H1 (cell line): ENCODE measurements around the gene FRMD4B. TPM values are rescaled to one million over a fixed set of nuclear protein-coding genes. Genes with fewer than 3 reads are reported as not detected.

Experiments
- CTCF ChIA-PET: fragments of 300-600 bp; sonication (Branson Sonifier 250); formaldehyde crosslinking; loops from one replicate; lab custom pipeline; 2021; ENCODE audit not compliant: partially characterized antibody; lab: Charles Lee
- POLR2A ChIA-PET: fragments of 300-600 bp; sonication (Branson Sonifier 250); formaldehyde crosslinking; loops from one replicate; lab custom pipeline; 2021; ENCODE audit warnings: inconsistent platforms; ENCODE audit not compliant: partially characterized antibody; lab: Charles Lee
- DNase-seq, 2 experiments: peaks; one replicate each; pipeline versions ENCODE4 v3.0.0 to v3.0.0-alpha.2; 2010 to 2022; ENCODE audit warnings: low spot score in 2 of 2, low read depth in 1 of 2, mixed read lengths in 1 of 2
- FAIRE-seq: peaks from 2 replicates; lab custom pipeline; 2011; peaks lifted over from hg19 to GRCh38; lab: Jason Lieb, UNC
- H2AFZ ChIP-seq: 2 replicates; pipeline ENCODE4 v1.8.1; 2012; ENCODE audit warnings: low read length, inconsistent platforms
- H2AK5ac ChIP-seq: 2 replicates; pipeline ENCODE4 v1.6.1; 2013; ENCODE audit warnings: low read depth, low read length
- H2BK120ac ChIP-seq: replicated peaks from 2 replicates; pipeline ENCODE3; 2013; ENCODE audit warnings: low read depth, low read length, inconsistent platforms
- H2BK12ac ChIP-seq: 2 replicates; pipeline ENCODE4 v1.6.1; 2013; ENCODE audit warnings: low read depth, low read length
- H2BK15ac ChIP-seq: 2 replicates; pipeline ENCODE4 v1.6.1; 2013; ENCODE audit warnings: low read length
- H2BK20ac ChIP-seq: 2 replicates; pipeline ENCODE4 v1.6.1; 2013; ENCODE audit warnings: low read length
- H2BK5ac ChIP-seq: 2 replicates; pipeline ENCODE4 v1.6.1; 2013; ENCODE audit warnings: low read depth, low read length
- H3K14ac ChIP-seq: 2 replicates; pipeline ENCODE4 v1.6.1; 2013; ENCODE audit warnings: inconsistent platforms; ENCODE audit not compliant: insufficient read length
- H3K18ac ChIP-seq: 2 replicates; pipeline ENCODE4 v1.6.1; 2013; ENCODE audit warnings: low read length; ENCODE audit errors: extremely low read depth
- H3K23ac ChIP-seq: 2 replicates; pipeline ENCODE4 v1.6.1; 2013; ENCODE audit warnings: inconsistent platforms; ENCODE audit not compliant: insufficient read length
- H3K23me2 ChIP-seq: 2 replicates; pipeline ENCODE4 v1.6.1; 2013; ENCODE audit warnings: low read depth, low read length
- H3K27ac ChIP-seq: 2 replicates; pipeline ENCODE4 v1.6.1; 2011; ENCODE audit warnings: low read depth, low read length, inconsistent platforms
- H3K27me3 ChIP-seq, 4 experiments: replicated peaks in 1 of 4; 1 replicate in 1 of 4; 2 replicates in 3 of 4; pipeline versions ENCODE4 v1.6.1 to v1.8.1; 2011 to 2013; ENCODE audit warnings: low read length in 3 of 4, mild to moderate bottlenecking in 3 of 4, inconsistent platforms in 2 of 4, mixed read lengths in 2 of 4, moderate library complexity in 1 of 4; ENCODE audit not compliant: control insufficient read depth in 3 of 4, insufficient read depth in 3 of 4; ENCODE audit errors: extremely low read depth in 1 of 4
- H3K36me3 ChIP-seq, 4 experiments: 2 replicates each; pipeline versions ENCODE4 v1.6.1 to v1.8.1; 2011 to 2013; ENCODE audit warnings: mild to moderate bottlenecking in 4 of 4, low read length in 3 of 4, moderate library complexity in 2 of 4, control low read depth in 1 of 4, inconsistent platforms in 1 of 4; ENCODE audit not compliant: insufficient read depth in 4 of 4, control insufficient read depth in 2 of 4
- H3K4ac ChIP-seq: replicated peaks from 2 replicates; pipeline ENCODE3; 2013; ENCODE audit warnings: low read length, low read depth, mixed read lengths, inconsistent platforms; ENCODE audit not compliant: insufficient read length
- H3K4me1 ChIP-seq, 4 experiments: replicated peaks in 1 of 4; 1 replicate in 1 of 4; 2 replicates in 3 of 4; pipeline versions ENCODE4 v1.6.1 to v1.8.1; 2011 to 2013; ENCODE audit warnings: low read length in 3 of 4, inconsistent platforms in 2 of 4, mixed read lengths in 1 of 4; ENCODE audit not compliant: insufficient read depth in 4 of 4, control insufficient read depth in 3 of 4
- H3K4me2 ChIP-seq, 2 experiments: 2 replicates each; pipeline versions ENCODE4 v1.6.1 to v1.8.1; 2011 to 2013; ENCODE audit warnings: low read depth in 2 of 2, low read length in 2 of 2, control low read depth in 1 of 2, inconsistent platforms in 1 of 2, mild to moderate bottlenecking in 1 of 2; ENCODE audit not compliant: insufficient read depth in 1 of 2
- H3K4me3 ChIP-seq, 4 experiments: fragments of 200-600, 300-600 bp in 1 of 4; sonication (generic), shearing (Covaris generic), sonication (Bioruptor Twin) in 1 of 4; 2 replicates each; pipeline versions ENCODE4 v1.5.1 to v1.8.1; 2011 to 2016; ENCODE audit warnings: low read length in 4 of 4, low read depth in 3 of 4, control low read depth in 2 of 4, inconsistent platforms in 2 of 4, mild to moderate bottlenecking in 2 of 4, mixed read lengths in 1 of 4, moderate library complexity in 1 of 4; ENCODE audit not compliant: insufficient read depth in 2 of 4; ENCODE audit errors: extremely low read depth in 1 of 4
- H3K56ac ChIP-seq: replicated peaks from 2 replicates; pipeline ENCODE3; 2013; ENCODE audit warnings: low read depth, mild to moderate bottlenecking, mixed read lengths, low read length, inconsistent platforms; ENCODE audit not compliant: insufficient read length
- H3K79me1 ChIP-seq: 2 replicates; pipeline ENCODE4 v1.6.1; 2013; ENCODE audit warnings: low read depth, low read length, control low read depth
- H3K79me2 ChIP-seq, 2 experiments: 2 replicates each; pipeline versions ENCODE4 v1.6.1 to v1.8.1; 2012 to 2013; ENCODE audit warnings: low read length in 2 of 2, mild to moderate bottlenecking in 2 of 2, inconsistent platforms in 1 of 2; ENCODE audit not compliant: insufficient read depth in 2 of 2, control insufficient read depth in 1 of 2
- H3K9ac ChIP-seq, 4 experiments: replicated peaks in 1 of 4; 1 replicate in 1 of 4; 2 replicates in 3 of 4; pipeline versions ENCODE4 v1.6.1 to v1.8.1; 2011 to 2013; ENCODE audit warnings: low read depth in 3 of 4, low read length in 3 of 4, control low read depth in 2 of 4, mild to moderate bottlenecking in 2 of 4, moderate library complexity in 2 of 4, inconsistent platforms in 1 of 4; ENCODE audit errors: extremely low read depth in 1 of 4
- H3K9me3 ChIP-seq, 2 experiments: 2 replicates each; pipeline versions ENCODE4 v1.6.1 to v1.8.1; 2012 to 2013; ENCODE audit warnings: mild to moderate bottlenecking in 2 of 2, moderate library complexity in 2 of 2, control low read depth in 1 of 2, inconsistent platforms in 1 of 2, low read depth in 1 of 2, low read length in 1 of 2, mixed read lengths in 1 of 2; ENCODE audit not compliant: insufficient read depth in 2 of 2
- H4K20me1 ChIP-seq, 2 experiments: replicated peaks in 1 of 2; 2 replicates each; pipeline versions ENCODE3 to v1.8.1; 2011 to 2013; ENCODE audit warnings: inconsistent platforms in 2 of 2, low read length in 2 of 2, mild to moderate bottlenecking in 1 of 2; ENCODE audit not compliant: insufficient read depth in 2 of 2, control insufficient read depth in 1 of 2
- H4K5ac ChIP-seq: 2 replicates; pipeline ENCODE4 v1.6.1; 2013; ENCODE audit warnings: low read length, low read depth, mixed read lengths, inconsistent platforms; ENCODE audit not compliant: insufficient read length
- H4K8ac ChIP-seq: 2 replicates; pipeline ENCODE4 v1.8.0; 2013; ENCODE audit warnings: mild to moderate bottlenecking, moderate library complexity, low read length, inconsistent platforms; ENCODE audit not compliant: insufficient read depth; ENCODE audit errors: extremely low read depth
- H4K91ac ChIP-seq: replicated peaks from 2 replicates; pipeline ENCODE3; 2013; ENCODE audit warnings: low read length, mixed read lengths, inconsistent platforms; ENCODE audit not compliant: insufficient read length
- ATF3 ChIP-seq: IDR thresholded peaks from 2 replicates; pipeline ENCODE4 v1.6.1; 2011; ENCODE audit warnings: low read depth, mild to moderate bottlenecking, low read length; ENCODE audit not compliant: insufficient read depth
- FOSL1 ChIP-seq: IDR thresholded peaks from 2 replicates; pipeline ENCODE4 v1.6.1; 2011; ENCODE audit warnings: mild to moderate bottlenecking, low read depth, low read length, moderate library complexity; ENCODE audit not compliant: insufficient read depth
- HDAC6 ChIP-seq: IDR thresholded peaks from one replicate; pipeline ENCODE4 v1.7.1; 2012; ENCODE audit warnings: low read depth, mild to moderate bottlenecking, inconsistent platforms, low read length, moderate library complexity
- SIX5 ChIP-seq: IDR thresholded peaks from 2 replicates; pipeline ENCODE4 v1.6.1; 2011; ENCODE audit warnings: mild to moderate bottlenecking, low read depth, low read length
- polyA plus RNA-seq, 7 experiments: library from polyadenylated mRNA; depleted of rRNA in 3 of 7; stranded (reverse) in 5 of 7; unstranded in 2 of 7; fragments of >200 nt in 5 of 7; fragments of 200-250 nt in 2 of 7; gene quantifications; 1 replicate in 5 of 7; 2 replicates in 1 of 7; 4 replicates in 1 of 7; pipeline versions ENCODE4 v1.2.1 to v1.2.3, GENCODE V29; 2011 to 2013; ENCODE audit warnings: missing spikeins in 2 of 7, mixed read lengths in 2 of 7
- total RNA-seq: library from RNA; stranded (reverse); fragmentation: NEBNext Ultra II Directional; extraction: Animal tissue kit (Norgen Biotek cat#: 25700); gene quantifications from 2 replicates; pipeline ENCODE4 v1.2.1, GENCODE V29; 2021

The FRMD4B gene
- total and polyA plus RNA-seq, 2 of the 8 experiments (the other 6 are each of a cell fraction or from before 2014, with no cell fraction given) = 2.7 to 7.2 TPM

GRCh38 chr3:69359916-69360315 lies 26.0 kb downstream of the FRMD4B start:
- Histone ChIP-seq H2AK5ac (no peak overlapping the region), H3K27me3 (peaks cover 0 to 1% (median 0%) of the 10 kb centered on the region in 4 experiments; a peak in 1 of 7 replicates), H3K9ac (no peak overlapping the region), H3K79me2 (no peaks in the 10 kb centered on the region), H3K36me3 (no peaks in the 10 kb centered on the region), H2BK20ac (no peak overlapping the region), H4K8ac (no peak overlapping the region), H2BK15ac (no peak overlapping the region), H3K23me2 (no peaks in the 10 kb centered on the region), H2BK120ac (no peak overlapping the region), H3K4me3 (no peak overlapping the region), H3K18ac (no peak overlapping the region), H3K14ac (no peak overlapping the region), H3K9me3 (no peaks in the 10 kb centered on the region; a peak in 1 of 4 replicates), H3K4ac (no peak overlapping the region), H3K27ac (no peak overlapping the region), H4K91ac (no peak overlapping the region), H3K79me1 (no peaks in the 10 kb centered on the region), H3K56ac (no peak overlapping the region), H2BK5ac (no peak overlapping the region), H2BK12ac (no peak overlapping the region), H4K20me1 (no peaks in the 10 kb centered on the region), H3K23ac (no peak overlapping the region), H3K4me1 (no peaks in the 10 kb centered on the region), H4K5ac (no peak overlapping the region), H2AFZ (no peak overlapping the region), H3K4me2 (no peak overlapping the region)
- FAIRE-seq (no peak), DNase-seq (no peak)
- POLR2A ChIA-PET = no interaction called here
- CTCF ChIA-PET = interaction anchor here (0.7 kb wide), 1 partner anchor 728 kb away, joined by 3 read pairs; no protein-coding TSS in a partner anchor
- TF ChIP-seq SIX5 = no peak
- TF ChIP-seq ATF3 = no peak
- TF ChIP-seq FOSL1 = no peak
- TF ChIP-seq HDAC6 = no peak
